Stimulated activated CD4-positive, alpha-beta T cell treated with anti-CD3 and anti-CD28 coated beads, Interleukin-4, amount 100 ng/mL, for 1 hour (primary cell): ENCODE data around the gene STON2.

Experiments
- DNase-seq: peaks from one replicate; pipeline ENCODE4 v3.0.0-alpha.2; 2020

STON2 gene

GRCh38 chr14:81295958-81296923 lies 103.9 kb downstream of the STON2 start:
- DNase-seq, result no peak

- no peak for DNase-seq
Observed at GRCh38 chr14:81289516-81289915, 110.6 kb downstream of the STON2 start.

- no peak for DNase-seq
Observed at GRCh38 chr14:81286574-81287370, 113.4 kb downstream of the STON2 start.

GRCh38 chr14:81285245-81285644 lies 114.9 kb downstream of the STON2 start:
- no peak for DNase-seq

- no peak for DNase-seq
Observed at GRCh38 chr14:81281332-81281731, 118.8 kb downstream of the STON2 start.

GRCh38 chr14:81280136-81280791 lies 119.9 kb downstream of the STON2 start:
- no peak for DNase-seq

- no peak for DNase-seq
Observed at GRCh38 chr14:81277096-81277495, 123.0 kb downstream of the STON2 start.

- no peak for DNase-seq
Observed at GRCh38 chr14:81276073-81277069, 123.8 kb downstream of the STON2 start.

GRCh38 chr14:81275305-81276072 lies 124.6 kb downstream of the STON2 start:
- no peak for DNase-seq

- DNase-seq, result no peak
Observed at GRCh38 chr14:81273961-81274575, 126.1 kb downstream of the STON2 start.

- DNase-seq, result no peak
Observed at GRCh38 chr14:81273521-81273920, 126.6 kb downstream of the STON2 start.

GRCh38 chr14:81272317-81272716 lies 127.8 kb downstream of the STON2 start:
- no peak for DNase-seq

- no peak for DNase-seq
Observed at GRCh38 chr14:81269979-81270375, 130.1 kb downstream of the STON2 start.

GRCh38 chr14:81269100-81269978 lies 130.8 kb downstream of the STON2 start:
- DNase-seq, result no peak

- no peak for DNase-seq
Observed at GRCh38 chr14:81268016-81268416, 132.1 kb downstream of the STON2 start.

GRCh38 chr14:81265636-81266169 lies 134.4 kb downstream of the STON2 start:
- no peak for DNase-seq

GRCh38 chr14:81264671-81265070 lies 135.5 kb downstream of the STON2 start:
- DNase-seq, result no peak

GRCh38 chr14:81263777-81264410 lies 136.2 kb downstream of the STON2 start:
- DNase-seq, result no peak

GRCh38 chr14:81261176-81261575 lies 138.9 kb downstream of the STON2 start:
- DNase-seq, result no peak
